HCT116 (cell line): Measurements from ENCODE around the gene TSKU. TPM values are rescaled to one million over a fixed set of nuclear protein-coding genes. Genes with fewer than 3 reads are reported as not detected.
"Not testable (repeated sequence)": the region's sequence is repeated elsewhere in the genome, so short reads cannot be mapped to it uniquely, and the experiment has no call there.

Experiments used
- ATAC-seq: fragments of 200-7000 bp; cut with Tn5 transposase; 2 replicates; pipeline ENCODE4 v1.9.1; 2020; ENCODE audit warnings: mild to moderate bottlenecking, moderate library complexity
- BruUV-seq: library from RNA; stranded (reverse); fragments of 400-500 nt; replicated peaks from 2 replicates; lab custom pipeline; 2021; lab: Mats Ljungman, UMichigan
- CTCF ChIA-PET: fragments of 300-600 bp; sonication (Branson Sonifier 250); formaldehyde crosslinking; loops from one replicate; lab custom pipeline; 2021; ENCODE audit warnings: antibody characterized with exemption; lab: Charles Lee
- POLR2A ChIA-PET: fragments of 300-600, 350-600 bp; sonication (Branson Sonifier 250); formaldehyde crosslinking; loops from one replicate; lab custom pipeline; 2021; ENCODE audit warnings: antibody characterized with exemption; lab: Charles Lee
- RAD21 ChIA-PET, 2 experiments: fragments of 300-600 bp; sonication (Branson Sonifier 250); formaldehyde crosslinking; loops; one replicate each; lab custom pipeline; 2023; ENCODE audit warnings: low total read pairs in 2 of 2; ENCODE audit not compliant: uncharacterized antibody in 2 of 2, unreplicated experiment in 2 of 2, low non-redundant PET in 1 of 2; lab: Charles Lee
- DNase-seq: peaks from one replicate; pipeline ENCODE4 v3.0.0-alpha.2; 2010; ENCODE audit warnings: low read depth, low spot score
- H2AFZ ChIP-seq: fragments of 200-600 bp; shearing (Covaris generic), sonication (generic); 2 replicates; pipeline ENCODE4 v1.6.1; 2017; ENCODE audit warnings: low read depth, mixed run types, mixed read lengths, antibody characterized with exemption, low read length; ENCODE audit not compliant: poor library complexity, severe bottlenecking
- H3K27ac ChIP-seq: 2 replicates; pipeline ENCODE4 v1.5.1; 2012; ENCODE audit warnings: low read depth, low read length
- H3K27me3 ChIP-seq: fragments of 200-600 bp; sonication (generic); 2 replicates; pipeline ENCODE4 v1.6.1; 2016; ENCODE audit warnings: mixed run types, low read length, mixed read lengths; ENCODE audit not compliant: insufficient read depth
- H3K36me3 ChIP-seq, 2 experiments: fragments of 200-500 bp in 1 of 2; fragments of 200-600 bp in 1 of 2; sonication (Bioruptor generic) in 1 of 2; sonication (generic) in 1 of 2; 2 replicates each; pipeline versions ENCODE4 v1.5.1 to v1.6.1; 2014 to 2016; ENCODE audit warnings: low read length in 2 of 2, inconsistent platforms in 1 of 2, mixed read lengths in 1 of 2, mixed run types in 1 of 2; ENCODE audit not compliant: insufficient read depth in 2 of 2, control insufficient read depth in 1 of 2
- H3K4me1 ChIP-seq, 2 experiments: fragments of 200-600 bp in 1 of 2; sonication (generic) in 1 of 2; 2 replicates each; pipeline versions ENCODE4 v1.5.1 to v1.6.1; 2012 to 2017; ENCODE audit warnings: low read length in 2 of 2, inconsistent platforms in 1 of 2, mild to moderate bottlenecking in 1 of 2, mixed read lengths in 1 of 2, mixed run types in 1 of 2, moderate library complexity in 1 of 2; ENCODE audit not compliant: insufficient read depth in 2 of 2, control insufficient read depth in 1 of 2
- H3K4me2 ChIP-seq: fragments of 200-600 bp; sonication (generic); 2 replicates; pipeline ENCODE4 v1.6.1; 2017; ENCODE audit warnings: mixed run types, low read length, mixed read lengths
- H3K4me3 ChIP-seq, 2 experiments: fragments of 200-600 bp in 1 of 2; sonication (generic) in 1 of 2; replicated peaks in 1 of 2; 2 replicates each; pipeline ENCODE4 v1.5.1; 2011 to 2016; ENCODE audit warnings: low read length in 2 of 2, control low read depth in 1 of 2, low read depth in 1 of 2, mild to moderate bottlenecking in 1 of 2, mixed read lengths in 1 of 2, mixed run types in 1 of 2
- H3K79me2 ChIP-seq: fragments of 200-600 bp; sonication (generic); 2 replicates; pipeline ENCODE4 v1.6.1; 2017; ENCODE audit warnings: mild to moderate bottlenecking, mixed run types, low read length, moderate library complexity, mixed read lengths; ENCODE audit not compliant: insufficient read depth
- H3K9ac ChIP-seq: fragments of 200-600 bp; sonication (generic); 2 replicates; pipeline ENCODE4 v1.6.1; 2016; ENCODE audit warnings: low read length, mixed read lengths
- H3K9me2 ChIP-seq: fragments of 200-600 bp; sonication (generic), shearing (Covaris generic); 2 replicates; pipeline ENCODE4 v1.6.1; 2017; ENCODE audit warnings: mixed run types, mild to moderate bottlenecking, moderate library complexity; ENCODE audit not compliant: insufficient read depth
- H3K9me3 ChIP-seq, 2 experiments: fragments of 200-500 bp in 1 of 2; fragments of 200-600 bp in 1 of 2; sonication (Bioruptor generic) in 1 of 2; sonication (generic) in 1 of 2; 2 replicates each; pipeline ENCODE4 v1.6.1; 2014 to 2017; ENCODE audit warnings: low read length in 2 of 2, mixed read lengths in 2 of 2, inconsistent platforms in 1 of 2, low read depth in 1 of 2, mild to moderate bottlenecking in 1 of 2, mixed run types in 1 of 2, moderate library complexity in 1 of 2; ENCODE audit not compliant: control insufficient read depth in 1 of 2, insufficient read depth in 1 of 2
- H4K20me1 ChIP-seq: fragments of 200-600 bp; sonication (generic), shearing (Covaris generic); 2 replicates; pipeline ENCODE4 v1.6.1; 2017; ENCODE audit warnings: mixed run types, mild to moderate bottlenecking, moderate library complexity; ENCODE audit not compliant: insufficient read depth
- POLR2A ChIP-seq: IDR thresholded peaks from 2 replicates; pipeline ENCODE4 v1.7.0; 2011; ENCODE audit warnings: borderline replicate concordance; ENCODE audit not compliant: insufficient read depth, insufficient read length; ENCODE audit errors: extremely low read depth
- SP1 ChIP-seq: IDR thresholded peaks from 2 replicates; pipeline ENCODE4 v1.6.1; 2012; ENCODE audit warnings: low read depth
- TCF7L2 ChIP-seq: IDR thresholded peaks from 2 replicates; pipeline ENCODE4 v1.7.0; 2011; ENCODE audit warnings: borderline replicate concordance, inconsistent platforms; ENCODE audit not compliant: insufficient read depth, insufficient read length; ENCODE audit errors: extremely low read depth
- intact Hi-C: fragments of 100-400 bp; cut with micrococcal nuclease; formaldehyde crosslinking; loops from 2 replicates; pipeline ENCODE4 v1.10.0; 2022
- total RNA-seq: library from RNA; stranded (reverse); gene quantifications from one replicate; pipeline ENCODE4 v1.2.1, GENCODE V29; 2021; ENCODE audit not compliant: unreplicated experiment

The TSKU gene
- total RNA-seq, 1 experiment from 2014 or later = 21.9 TPM

DNA sequence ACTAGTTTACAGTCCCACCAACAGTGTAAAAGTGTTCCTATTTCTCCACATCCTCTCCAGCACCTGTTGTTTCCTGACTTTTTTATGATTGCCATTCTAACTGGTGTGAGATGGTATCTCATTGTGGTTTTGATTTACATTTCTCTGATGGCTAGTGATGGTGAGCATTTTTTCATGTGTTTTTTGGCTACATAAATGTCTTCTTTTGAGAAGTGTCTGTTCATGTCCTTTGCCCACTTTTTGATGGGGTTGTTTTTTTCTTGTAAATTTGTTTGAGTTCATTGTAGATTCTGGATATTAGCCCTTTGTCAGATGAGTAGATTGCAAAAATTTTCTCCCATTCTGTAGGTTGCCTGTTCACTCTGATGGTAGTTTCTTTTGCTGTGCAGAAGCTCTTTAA, 43.8 kb downstream of the TSKU start:
- H3K4me2 ChIP-seq, DNase-seq, H3K9me3 ChIP-seq, H3K9me2 ChIP-seq, H3K36me3 ChIP-seq, intact Hi-C loops, H3K9ac ChIP-seq, H3K79me2 ChIP-seq, H3K27me3 ChIP-seq, BruUV-seq, H3K4me3 ChIP-seq, ATAC-seq, RAD21 ChIA-PET, POLR2A ChIA-PET, H4K20me1 ChIP-seq, H3K27ac ChIP-seq, CTCF ChIA-PET, H2AFZ ChIP-seq: not testable (repeated sequence)
- H3K4me1 ChIP-seq = peaks cover 18 to 34% of the 10 kb centered on the region in 2 experiments; a peak in 3 of 4 replicates

DNA sequence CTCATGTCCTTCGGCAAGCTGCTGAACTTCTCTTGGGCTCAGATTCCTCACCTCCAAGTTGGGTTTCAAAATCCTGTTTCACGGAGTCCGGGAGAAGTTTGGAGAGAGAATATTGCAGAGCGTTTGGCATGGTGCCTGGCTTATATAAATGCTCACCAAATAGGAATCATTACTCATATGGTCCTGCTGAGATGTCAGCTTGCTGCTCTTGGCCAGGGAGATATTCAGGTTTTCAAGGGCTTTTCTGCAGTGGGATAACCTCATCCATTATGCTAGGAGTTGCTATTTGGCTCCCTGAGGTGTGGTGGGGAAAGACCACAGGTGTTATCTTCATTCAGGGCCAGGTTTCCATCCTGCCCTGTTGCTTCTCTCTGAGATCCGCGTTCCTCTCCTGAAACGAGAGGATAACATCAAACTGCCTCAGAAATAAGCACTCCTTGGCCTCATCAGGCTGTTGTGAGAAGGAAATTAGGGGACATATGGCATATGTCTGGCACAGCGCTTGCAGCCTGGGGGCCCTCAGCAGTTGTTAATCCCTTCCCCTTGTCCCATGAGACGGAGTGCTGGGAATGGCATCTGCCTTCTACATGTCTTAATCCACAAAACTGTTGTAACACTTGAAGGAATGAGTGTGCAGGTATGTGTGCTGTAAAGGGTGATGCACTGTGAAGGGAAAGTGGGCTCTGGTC, 47.6 kb downstream of the TSKU start:
- ATAC-seq (no peak), DNase-seq (no peak)
- BruUV-seq = no TSS peak
- Histone ChIP-seq H3K9me2 (no peaks in the 10 kb centered on the region), H3K27ac (no peak overlapping the region), H3K4me2 (no peak overlapping the region), H3K27me3 (no peaks in the 10 kb centered on the region), H4K20me1 (no peaks in the 10 kb centered on the region), H3K79me2 (no peaks in the 10 kb centered on the region)
- RAD21 ChIA-PET = no interaction called here
- intact Hi-C loops = no loop called here
- TF ChIP-seq TCF7L2 (no peak), POLR2A (no peak), SP1 (no peak)
- TF ChIP-seq, all 23 proteins: peak for 0
- H3K9me3 ChIP-seq = no peaks in the 10 kb centered on the region
- no peak overlapping the region for H3K9ac ChIP-seq
- no peak overlapping the region for H2AFZ ChIP-seq
- H3K36me3 ChIP-seq = no peaks in the 10 kb centered on the region
- POLR2A ChIA-PET = no interaction called here
- CTCF ChIA-PET = no interaction called here
- H3K4me3 ChIP-seq = no peak overlapping the region
- H3K4me1 ChIP-seq = peaks cover 0 to 2% of the 10 kb centered on the region in 2 experiments; a peak in 1 of 4 replicates
